GM10266 (cell line): ENCODE measurements around the gene DPM3.

Source experiments
- DNase-seq: peaks from one replicate; pipeline ENCODE4 v3.0.0; 2012; ENCODE audit errors: extremely low spot score
- CTCF ChIP-seq: IDR thresholded peaks from 2 replicates; pipeline ENCODE4 v1.5.1; 2012; ENCODE audit warnings: mild to moderate bottlenecking, low read depth; ENCODE audit not compliant: control insufficient read depth, insufficient read depth; ENCODE audit errors: missing control alignments

Gene DPM3

GRCh38 chr1:155178441-155179111, 38.2 kb upstream of the DPM3 start:
- DNase-seq = no peak
- no peak for TF ChIP-seq CTCF

GRCh38 chr1:155177918-155178281, 37.6 kb upstream of the DPM3 start:
- no peak for TF ChIP-seq CTCF

GRCh38 chr1:155177192-155177917, 37.0 kb upstream of the DPM3 start:
- no peak for DNase-seq
- TF ChIP-seq CTCF = no peak

More at GRCh38 chr1:155177918-155178281, 37.6 kb upstream of the DPM3 start:
- no peak for DNase-seq

- DNase-seq = peak; percentile 93
- TF ChIP-seq CTCF = peak; percentile 93
Observed at GRCh38 chr1:155176544-155177071, 36.3 kb upstream of the DPM3 start.

- TF ChIP-seq CTCF = no peak
- DNase-seq = no peak
Observed at GRCh38 chr1:155175927-155176371, 35.6 kb upstream of the DPM3 start.

- TF ChIP-seq CTCF = no peak
- peak; percentile 9 for DNase-seq
Observed at GRCh38 chr1:155175281-155175926, 35.1 kb upstream of the DPM3 start.
